DOHH2 (cell line): Measurements from ENCODE around the gene RBFOX2.

Experiments
- CTCF ChIP-seq: fragments of 200-600 bp; sonication (generic); IDR thresholded peaks from one replicate; pipeline ENCODE4 v1.5.1; 2014; ENCODE audit warnings: antibody characterized with exemption, mild to moderate bottlenecking, low read depth, low read length; ENCODE audit not compliant: poor library complexity, severe bottlenecking
- EZH2phosphoT487 ChIP-seq: fragments of 200-600 bp; sonication (generic); IDR thresholded peaks from 2 replicates; pipeline ENCODE4 v1.6.1; 2017; ENCODE audit warnings: borderline replicate concordance, mild to moderate bottlenecking, antibody characterized with exemption, low read length, moderate library complexity, mixed read lengths

GRCh38 chr22:35743326-35743860 lies 285.2 kb downstream of the RBFOX2 start:
- TF ChIP-seq CTCF (no peak), EZH2phosphoT487 (no peak)
